PFSK-1 (cell line): Measurements from ENCODE around the gene IFT52.

ENCODE experiments used
- POLR2AphosphoS5 ChIP-seq: IDR thresholded peaks from 2 replicates; pipeline ENCODE4 v1.6.1; 2012; ENCODE audit warnings: low read depth, mild to moderate bottlenecking, control low read depth, low read length, moderate library complexity
- SIN3A ChIP-seq: IDR thresholded peaks from 2 replicates; pipeline ENCODE4 v1.6.1; 2012; ENCODE audit warnings: mild to moderate bottlenecking, low read length, moderate library complexity, borderline replicate concordance; ENCODE audit not compliant: insufficient read depth
- TAF1 ChIP-seq: IDR thresholded peaks from 2 replicates; pipeline ENCODE4 v1.6.1; 2012; ENCODE audit warnings: low read length, control low read depth, borderline replicate concordance; ENCODE audit not compliant: insufficient read depth
- TF ChIP-seq, protein P1 (sequence below), 2 experiments: IDR thresholded peaks; 2 replicates each; pipeline versions ENCODE4 v1.6.1 to v1.8.0; 2011 to 2012; ENCODE audit warnings: low read depth in 2 of 2, low read length in 2 of 2, control low read depth in 1 of 2, inconsistent platforms in 1 of 2, mild to moderate bottlenecking in 1 of 2, moderate library complexity in 1 of 2; ENCODE audit not compliant: insufficient read depth in 1 of 2

GRCh38 chr20:43605715-43606114, 15.0 kb downstream of the IFT52 start:
- TF ChIP-seq, protein P1, sequence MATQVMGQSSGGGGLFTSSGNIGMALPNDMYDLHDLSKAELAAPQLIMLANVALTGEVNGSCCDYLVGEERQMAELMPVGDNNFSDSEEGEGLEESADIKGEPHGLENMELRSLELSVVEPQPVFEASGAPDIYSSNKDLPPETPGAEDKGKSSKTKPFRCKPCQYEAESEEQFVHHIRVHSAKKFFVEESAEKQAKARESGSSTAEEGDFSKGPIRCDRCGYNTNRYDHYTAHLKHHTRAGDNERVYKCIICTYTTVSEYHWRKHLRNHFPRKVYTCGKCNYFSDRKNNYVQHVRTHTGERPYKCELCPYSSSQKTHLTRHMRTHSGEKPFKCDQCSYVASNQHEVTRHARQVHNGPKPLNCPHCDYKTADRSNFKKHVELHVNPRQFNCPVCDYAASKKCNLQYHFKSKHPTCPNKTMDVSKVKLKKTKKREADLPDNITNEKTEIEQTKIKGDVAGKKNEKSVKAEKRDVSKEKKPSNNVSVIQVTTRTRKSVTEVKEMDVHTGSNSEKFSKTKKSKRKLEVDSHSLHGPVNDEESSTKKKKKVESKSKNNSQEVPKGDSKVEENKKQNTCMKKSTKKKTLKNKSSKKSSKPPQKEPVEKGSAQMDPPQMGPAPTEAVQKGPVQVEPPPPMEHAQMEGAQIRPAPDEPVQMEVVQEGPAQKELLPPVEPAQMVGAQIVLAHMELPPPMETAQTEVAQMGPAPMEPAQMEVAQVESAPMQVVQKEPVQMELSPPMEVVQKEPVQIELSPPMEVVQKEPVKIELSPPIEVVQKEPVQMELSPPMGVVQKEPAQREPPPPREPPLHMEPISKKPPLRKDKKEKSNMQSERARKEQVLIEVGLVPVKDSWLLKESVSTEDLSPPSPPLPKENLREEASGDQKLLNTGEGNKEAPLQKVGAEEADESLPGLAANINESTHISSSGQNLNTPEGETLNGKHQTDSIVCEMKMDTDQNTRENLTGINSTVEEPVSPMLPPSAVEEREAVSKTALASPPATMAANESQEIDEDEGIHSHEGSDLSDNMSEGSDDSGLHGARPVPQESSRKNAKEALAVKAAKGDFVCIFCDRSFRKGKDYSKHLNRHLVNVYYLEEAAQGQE (IDR thresholded peaks at IDR 0.05; ENCODE audit: insufficient read depth in 1 of 2, low read depth in 2 of 2, low read length in 2 of 2), result no peak
- TF ChIP-seq POLR2AphosphoS5, result no peak
- TF ChIP-seq SIN3A, result no peak
- no peak for TF ChIP-seq TAF1
